Bronchial epithelial cell (primary cell): ENCODE results near the gene ITLN2. TPM values are rescaled to one million over a fixed set of nuclear protein-coding genes. Genes with fewer than 3 reads are reported as not detected.
A peak's percentile ranks its signal among the peaks of the same experiment; 100 is the strongest.

Experiments
- DNase-seq: peaks from one replicate; pipeline ENCODE4 v3.0.0-alpha.2; 2010; ENCODE audit warnings: low read depth
- FAIRE-seq: peaks from 2 replicates; lab custom pipeline; 2011; peaks lifted over from hg19 to GRCh38; lab: Jason Lieb, UNC
- H3K27me3 ChIP-seq: 2 replicates; pipeline ENCODE4 v1.5.1; 2011; ENCODE audit warnings: low read length; ENCODE audit not compliant: control insufficient read depth, insufficient read depth
- H3K36me3 ChIP-seq: 2 replicates; pipeline ENCODE4 v1.5.1; 2011; ENCODE audit warnings: low read length; ENCODE audit not compliant: control insufficient read depth, insufficient read depth
- H3K4me3 ChIP-seq: 2 replicates; pipeline ENCODE4 v1.5.1; 2011; ENCODE audit warnings: mild to moderate bottlenecking, low read depth, low read length, control low read depth
- CTCF ChIP-seq: IDR thresholded peaks from 2 replicates; pipeline ENCODE4 v1.5.1; 2011; ENCODE audit warnings: mild to moderate bottlenecking, moderate library complexity, low read length, control low read depth, inconsistent platforms; ENCODE audit not compliant: insufficient read depth, severe bottlenecking
- total RNA-seq: library from RNA; depleted of rRNA; stranded (reverse); fragments of >200 nt; gene quantifications from 2 replicates; pipeline ENCODE4 v1.2.1, GENCODE V29; 2014

Gene ITLN2
- total RNA-seq, result 0.26 TPM in 1 of 2 replicates, not detected in the other

DNA sequence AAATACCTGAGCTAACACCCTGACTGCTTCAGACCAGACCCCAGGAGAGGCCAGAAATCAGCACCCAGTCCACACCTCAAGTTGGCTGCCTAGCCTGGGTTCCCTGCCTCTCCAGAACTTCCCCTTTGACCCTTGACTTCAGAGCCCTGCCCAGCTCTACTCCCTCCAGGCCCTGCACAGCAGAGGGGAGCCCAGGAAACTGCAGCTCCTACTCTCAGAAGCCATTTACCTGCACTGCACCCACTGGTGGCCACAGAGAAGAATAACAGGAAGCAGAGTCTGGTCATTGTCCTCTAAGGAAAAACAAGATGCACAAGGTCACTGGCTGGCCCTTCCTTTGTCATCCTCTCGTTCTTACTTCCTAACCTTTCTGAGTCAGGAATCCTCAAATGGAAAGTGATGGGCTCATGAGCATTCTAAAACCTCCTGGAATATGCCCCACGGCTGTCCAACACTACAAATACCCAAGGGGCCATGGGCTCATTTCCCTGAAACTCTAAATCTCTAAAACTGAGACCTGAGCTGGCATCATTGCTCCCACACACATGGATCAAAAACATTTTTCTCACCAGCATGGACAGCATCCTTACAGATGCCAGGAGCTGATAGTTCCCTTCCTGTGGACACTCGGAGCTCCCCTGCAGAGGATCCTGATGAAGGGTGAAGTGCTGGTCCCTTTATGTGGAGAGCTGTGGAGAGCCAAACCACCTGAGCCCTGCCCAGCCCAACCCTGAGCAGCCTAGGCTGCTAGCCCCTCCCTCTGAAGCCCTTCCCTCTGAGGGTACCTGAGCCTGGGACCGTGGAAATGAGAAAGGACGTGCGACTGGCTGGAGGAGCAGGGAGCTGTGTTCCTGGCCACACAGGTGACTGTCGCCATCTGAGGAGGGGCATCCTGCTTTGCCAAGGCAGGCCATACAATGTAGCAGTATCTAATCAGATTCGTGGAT, at the start of gene ITLN2:
Gene ITLN2, minus strand, starts transcription at position 652 of the 947 bp plus-strand sequence. Its CDS starts 68 bp downstream, at position 584.
- Histone ChIP-seq H3K4me3 (no peak within 1 kb of the TSS), H3K27me3 (no peaks in the 10 kb centered on the region), H3K36me3 (no peaks in the 10 kb centered on the region)
- FAIRE-seq (no peak), DNase-seq (peak; percentile 47)
- peak; percentile 82 for TF ChIP-seq CTCF

DNA sequence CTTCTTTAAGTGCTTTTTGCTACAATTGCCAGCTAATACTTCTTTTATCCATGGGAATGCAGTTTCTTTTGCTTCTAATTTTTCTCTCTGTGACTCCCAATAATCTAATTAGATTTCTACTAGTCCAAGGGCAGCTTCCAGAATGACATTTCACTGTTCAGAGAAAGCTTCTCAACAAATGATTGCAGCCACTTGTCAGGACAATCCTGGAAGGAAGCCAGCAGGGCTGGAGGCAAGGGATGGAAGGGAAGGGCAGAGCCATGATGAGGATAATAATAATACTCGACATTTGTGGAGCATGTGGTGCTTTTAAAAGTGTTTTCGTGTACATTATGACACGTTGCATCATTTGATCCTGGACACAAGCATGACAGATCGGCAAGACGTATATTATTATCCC, 46.9 kb upstream of the ITLN2 start:
- FAIRE-seq, result no peak
- Histone ChIP-seq H3K27me3 (no peaks in the 10 kb centered on the region), H3K4me3 (no peak overlapping the region), H3K36me3 (peaks cover 33% of the 10 kb centered on the region)
- TF ChIP-seq CTCF, result no peak
- no peak for DNase-seq

GRCh38 chr1:161000736-161001480, 46.3 kb upstream of the ITLN2 start:
- FAIRE-seq (no peak), DNase-seq (no peak)
- Histone ChIP-seq H3K36me3 (peaks cover 30% of the 10 kb centered on the region), H3K4me3 (no peak overlapping the region), H3K27me3 (no peaks in the 10 kb centered on the region)
- TF ChIP-seq CTCF, result no peak

DNA sequence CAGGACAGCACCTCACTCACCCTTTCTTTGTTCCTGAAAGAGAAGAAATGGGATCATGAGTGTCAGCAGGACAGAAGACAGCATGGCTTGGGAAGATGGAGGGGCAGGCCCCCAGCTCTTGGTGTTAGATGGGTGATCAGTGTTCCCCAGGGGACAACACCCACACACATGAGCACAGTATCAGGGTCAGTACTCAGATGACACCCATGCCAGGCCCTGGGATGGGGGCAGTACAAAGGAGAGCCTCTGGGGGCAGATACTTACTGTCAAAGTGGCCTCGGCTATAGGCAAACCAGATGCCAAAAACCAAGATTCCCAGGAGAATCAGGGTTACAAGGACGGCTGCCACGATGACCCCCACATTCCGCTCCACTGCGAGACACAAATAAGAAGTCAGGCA, 44.8 kb upstream of the ITLN2 start:
- Histone ChIP-seq H3K36me3 (peaks cover 30% of the 10 kb centered on the region), H3K27me3 (no peaks in the 10 kb centered on the region), H3K4me3 (no peak overlapping the region)
- no peak for FAIRE-seq
- no peak for DNase-seq
- TF ChIP-seq CTCF, result no peak

DNA sequence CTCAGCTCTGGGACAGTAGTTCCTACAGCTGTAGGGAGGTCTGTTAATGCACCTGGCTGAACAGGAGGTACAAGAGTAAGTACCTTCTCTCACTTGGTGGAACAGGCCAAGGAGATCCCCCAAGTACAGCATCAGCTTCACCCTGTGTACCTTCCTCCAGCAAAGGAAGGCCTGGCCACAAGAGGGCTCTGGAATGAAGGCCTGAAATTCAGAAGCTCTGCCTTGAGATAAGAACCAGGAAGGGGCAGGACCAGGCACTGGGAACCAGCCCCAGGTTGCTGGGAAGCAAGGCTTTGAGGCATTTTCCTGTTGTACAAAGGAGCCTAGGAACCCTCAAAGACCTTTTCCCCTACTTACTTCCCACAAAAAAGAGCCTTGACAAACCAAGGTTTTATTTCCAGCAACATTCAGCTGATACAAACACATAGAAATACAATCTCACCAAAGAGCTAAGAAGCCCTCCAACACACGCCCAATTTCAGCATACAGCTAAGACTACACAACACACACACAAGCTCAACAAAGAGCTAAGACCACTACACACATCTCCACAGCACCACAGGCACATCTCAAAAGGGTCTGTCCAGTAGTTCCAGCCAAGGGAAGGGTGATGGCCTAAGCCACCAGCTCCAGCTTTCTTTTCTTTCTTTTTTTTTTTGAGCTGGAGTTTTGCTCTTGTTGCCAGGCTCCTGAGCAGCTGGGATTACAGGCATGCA, 42.9 kb upstream of the ITLN2 start:
- no peak overlapping the region for H3K4me3 ChIP-seq
- H3K36me3 ChIP-seq, result peaks cover 30% of the 10 kb centered on the region
- DNase-seq (peak; percentile 69), FAIRE-seq (peak; percentile 55)
- peak; percentile 77 for TF ChIP-seq CTCF
- H3K27me3 ChIP-seq, result no peaks in the 10 kb centered on the region
